Mesothelial cell of epicardium (in vitro differentiated cells): ENCODE measurements around the gene DENND5A. TPM values are rescaled to one million over a fixed set of nuclear protein-coding genes. Genes with fewer than 3 reads are reported as not detected.

Experiments
- DNase-seq, 2 experiments: peaks; one replicate each; pipeline ENCODE4 v3.0.0; 2021; ENCODE audit warnings: low spot score in 2 of 2; ENCODE audit not compliant: unreplicated experiment in 2 of 2
- H3K27ac Mint-ChIP-seq: 2 replicates; pipeline ENCODE4 v1.8.0; 2021; ENCODE audit warnings: mixed read lengths
- H3K27me3 Mint-ChIP-seq: 2 replicates; pipeline ENCODE4 v1.8.0; 2021; ENCODE audit warnings: low read depth, mixed read lengths
- H3K36me3 Mint-ChIP-seq: 2 replicates; pipeline ENCODE4 v1.8.0; 2021; ENCODE audit warnings: mixed read lengths
- H3K4me1 Mint-ChIP-seq: 2 replicates; pipeline ENCODE4 v1.8.0; 2021; ENCODE audit warnings: mixed read lengths
- H3K4me3 Mint-ChIP-seq: 2 replicates; pipeline ENCODE4 v1.8.0; 2021; ENCODE audit warnings: mild to moderate bottlenecking, moderate library complexity, mixed read lengths
- H3K9me3 Mint-ChIP-seq: 2 replicates; pipeline ENCODE4 v1.8.0; 2021; ENCODE audit warnings: mixed read lengths
- total RNA-seq: library from RNA; stranded (reverse); gene quantifications from 3 replicates; pipeline ENCODE4 v1.2.1, GENCODE V29; 2021
- TF ChIP-seq, protein P1 (sequence below): fragments of 200-600 bp; sonication (generic); IDR thresholded peaks from one replicate; pipeline ENCODE4 v1.5.0; 2021; ENCODE audit warnings: antibody characterized with exemption; ENCODE audit not compliant: unreplicated experiment

Gene DENND5A
- total RNA-seq, 1 donor from 2014 or later, result 85.5 TPM

DNA sequence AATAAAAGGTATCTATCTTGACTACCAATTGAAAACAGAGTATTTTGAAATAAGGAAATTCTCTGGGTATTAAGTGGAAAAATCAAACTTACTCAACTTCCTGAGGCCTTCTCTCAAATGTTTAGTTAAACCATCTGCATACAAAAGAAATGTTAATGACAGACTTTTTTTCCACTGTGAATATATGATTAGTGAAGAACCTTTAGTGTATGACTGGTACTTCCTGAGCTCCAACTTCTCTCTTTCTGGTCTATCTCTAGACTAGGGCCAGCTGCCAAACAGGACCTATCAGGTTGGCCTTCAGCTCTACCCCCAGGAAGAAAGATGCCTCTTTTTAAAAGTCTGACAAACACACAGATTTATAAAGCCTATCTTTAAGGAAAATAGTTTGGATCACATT is 105.0 kb downstream of the DENND5A start:
- no peaks in the 10 kb centered on the region for H3K27me3 Mint-ChIP-seq
- no peak for DNase-seq
- no peaks in the 10 kb centered on the region for H3K9me3 Mint-ChIP-seq
- no peak overlapping the region for H3K27ac Mint-ChIP-seq
- H3K4me3 Mint-ChIP-seq, result no peak overlapping the region
- peaks cover 25% of the 10 kb centered on the region for H3K36me3 Mint-ChIP-seq
- TF ChIP-seq, protein P1, sequence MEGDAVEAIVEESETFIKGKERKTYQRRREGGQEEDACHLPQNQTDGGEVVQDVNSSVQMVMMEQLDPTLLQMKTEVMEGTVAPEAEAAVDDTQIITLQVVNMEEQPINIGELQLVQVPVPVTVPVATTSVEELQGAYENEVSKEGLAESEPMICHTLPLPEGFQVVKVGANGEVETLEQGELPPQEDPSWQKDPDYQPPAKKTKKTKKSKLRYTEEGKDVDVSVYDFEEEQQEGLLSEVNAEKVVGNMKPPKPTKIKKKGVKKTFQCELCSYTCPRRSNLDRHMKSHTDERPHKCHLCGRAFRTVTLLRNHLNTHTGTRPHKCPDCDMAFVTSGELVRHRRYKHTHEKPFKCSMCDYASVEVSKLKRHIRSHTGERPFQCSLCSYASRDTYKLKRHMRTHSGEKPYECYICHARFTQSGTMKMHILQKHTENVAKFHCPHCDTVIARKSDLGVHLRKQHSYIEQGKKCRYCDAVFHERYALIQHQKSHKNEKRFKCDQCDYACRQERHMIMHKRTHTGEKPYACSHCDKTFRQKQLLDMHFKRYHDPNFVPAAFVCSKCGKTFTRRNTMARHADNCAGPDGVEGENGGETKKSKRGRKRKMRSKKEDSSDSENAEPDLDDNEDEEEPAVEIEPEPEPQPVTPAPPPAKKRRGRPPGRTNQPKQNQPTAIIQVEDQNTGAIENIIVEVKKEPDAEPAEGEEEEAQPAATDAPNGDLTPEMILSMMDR, result no peak
- H3K4me1 Mint-ChIP-seq, result no peaks in the 10 kb centered on the region

DNA sequence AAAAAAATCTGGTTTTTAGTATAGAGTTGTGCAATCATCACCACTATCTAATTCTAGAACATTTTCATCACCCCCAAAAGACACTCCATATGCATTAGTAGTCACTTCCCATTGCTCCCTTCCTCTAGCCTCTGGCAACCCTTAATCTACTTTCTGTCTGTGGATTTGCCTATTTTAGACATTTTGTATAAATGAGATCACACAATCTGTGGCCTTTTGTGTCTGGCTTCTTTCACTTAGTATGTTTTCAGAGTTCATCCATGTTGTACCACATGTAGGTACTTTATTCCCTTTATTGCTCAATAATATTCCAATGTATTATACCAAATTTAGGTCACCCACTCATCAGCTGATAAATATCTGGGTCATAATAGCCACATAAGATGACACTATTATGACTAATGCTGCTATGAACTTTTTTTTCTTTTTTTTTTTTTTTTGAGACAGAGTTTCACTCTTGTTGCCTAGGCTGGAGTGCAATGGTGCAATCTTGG is 106.2 kb downstream of the DENND5A start:
- Mint-ChIP-seq H3K36me3 (peaks cover 25% of the 10 kb centered on the region), H3K4me1 (no peaks in the 10 kb centered on the region), H3K9me3 (no peaks in the 10 kb centered on the region), H3K4me3 (no peak overlapping the region), H3K27ac (no peak overlapping the region), H3K27me3 (no peaks in the 10 kb centered on the region)
- TF ChIP-seq, protein P1, result no peak
- DNase-seq, result no peak

DNA sequence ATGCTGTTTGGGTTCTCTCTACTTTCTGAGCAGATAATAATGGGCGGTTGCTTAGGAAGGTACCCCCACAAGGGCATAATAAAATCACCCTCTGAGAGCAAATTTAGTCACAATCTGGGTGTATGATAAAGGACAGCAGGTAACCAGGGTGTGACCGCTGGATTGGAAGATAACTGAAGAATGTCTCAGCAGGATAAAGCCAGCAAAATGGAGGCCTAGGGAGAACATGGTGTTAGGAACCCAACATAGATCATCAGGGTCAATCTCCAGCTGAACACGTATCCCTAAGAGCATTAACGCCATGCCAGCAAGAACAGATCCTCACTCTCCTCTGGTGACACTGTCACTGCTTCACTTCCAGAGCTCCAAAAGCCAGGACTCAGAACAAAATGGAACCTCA is 109.2 kb downstream of the DENND5A start:
- H3K4me3 Mint-ChIP-seq, result no peak overlapping the region
- H3K27ac Mint-ChIP-seq, result no peak overlapping the region
- H3K27me3 Mint-ChIP-seq, result no peaks in the 10 kb centered on the region
- H3K36me3 Mint-ChIP-seq, result peaks cover 33% of the 10 kb centered on the region
- no peaks in the 10 kb centered on the region for H3K9me3 Mint-ChIP-seq
- TF ChIP-seq, protein P1, result no peak
- DNase-seq, result no peak
- no peaks in the 10 kb centered on the region for H3K4me1 Mint-ChIP-seq

GRCh38 chr11:9153651-9154050 is 111.5 kb downstream of the DENND5A start:
- no peaks in the 10 kb centered on the region for H3K9me3 Mint-ChIP-seq

DNA sequence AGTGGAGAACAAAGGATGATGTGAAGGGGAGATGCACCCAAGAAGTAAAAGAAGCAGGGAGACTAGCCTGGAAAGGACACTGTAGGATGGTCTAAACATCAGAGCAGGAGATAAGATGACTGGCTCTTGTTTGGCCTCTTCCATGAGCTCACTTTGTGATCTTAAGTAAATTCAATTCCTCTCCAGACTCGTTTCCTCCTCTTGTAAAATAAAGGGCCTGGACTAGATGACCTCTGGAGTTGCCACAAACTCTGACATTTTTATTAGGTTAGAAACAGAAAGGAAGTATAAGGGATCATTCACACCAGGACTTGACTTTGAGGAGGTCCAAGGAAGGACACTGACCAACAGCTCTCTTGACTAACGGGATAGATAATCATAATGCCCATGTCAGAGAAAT is 113.5 kb downstream of the DENND5A start:
- Mint-ChIP-seq H3K27me3 (no peaks in the 10 kb centered on the region), H3K4me3 (no peak overlapping the region), H3K27ac (no peak overlapping the region), H3K36me3 (peaks cover 42% of the 10 kb centered on the region), H3K9me3 (no peaks in the 10 kb centered on the region), H3K4me1 (peaks cover 6% of the 10 kb centered on the region)
- no peak for DNase-seq
- TF ChIP-seq, protein P1, result no peak

More at GRCh38 chr11:9153651-9154050, 111.5 kb downstream of the DENND5A start:
- TF ChIP-seq, protein P1, result no peak
- no peaks in the 10 kb centered on the region for H3K4me1 Mint-ChIP-seq
- H3K4me3 Mint-ChIP-seq, result no peak overlapping the region
- peaks cover 26% of the 10 kb centered on the region for H3K36me3 Mint-ChIP-seq
- no peak for DNase-seq
- no peak overlapping the region for H3K27ac Mint-ChIP-seq
- H3K27me3 Mint-ChIP-seq, result no peaks in the 10 kb centered on the region

DNA sequence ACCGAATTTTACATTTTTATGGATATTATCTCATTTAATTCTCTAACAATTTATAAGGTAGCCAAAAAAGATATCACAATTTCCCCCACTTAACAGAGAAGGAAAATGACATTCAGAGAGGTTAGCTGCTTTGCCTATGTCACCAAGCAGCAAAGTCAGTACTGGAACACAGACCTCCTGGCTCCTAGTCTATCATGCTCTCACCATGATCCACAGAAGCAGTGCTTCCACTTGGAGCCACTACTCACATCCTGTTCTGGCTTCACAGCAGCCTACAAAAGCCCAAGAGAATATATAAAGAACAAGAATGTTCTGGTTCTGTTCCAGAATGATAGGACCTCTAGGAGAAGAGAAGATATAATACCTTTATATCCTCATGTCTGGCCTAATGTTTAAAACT is 114.2 kb downstream of the DENND5A start:
- Mint-ChIP-seq H3K36me3 (peaks cover 43% of the 10 kb centered on the region), H3K27ac (no peak overlapping the region), H3K4me1 (peaks cover 6% of the 10 kb centered on the region), H3K27me3 (no peaks in the 10 kb centered on the region), H3K9me3 (no peaks in the 10 kb centered on the region), H3K4me3 (no peak overlapping the region)
- DNase-seq, result no peak
- TF ChIP-seq, protein P1, result no peak
